Erythroblast (primary cell): ENCODE data around the gene NNT.

Source experiments
- GATA1 ChIP-seq: IDR thresholded peaks from 2 replicates; pipeline ENCODE4 v1.6.1; 2011; ENCODE audit warnings: low read depth, mild to moderate bottlenecking, control low read depth, low read length, moderate library complexity
- POLR2A ChIP-seq: IDR thresholded peaks from 2 replicates; pipeline ENCODE4 v1.6.1; 2011; ENCODE audit warnings: mild to moderate bottlenecking, low read length

DNA sequence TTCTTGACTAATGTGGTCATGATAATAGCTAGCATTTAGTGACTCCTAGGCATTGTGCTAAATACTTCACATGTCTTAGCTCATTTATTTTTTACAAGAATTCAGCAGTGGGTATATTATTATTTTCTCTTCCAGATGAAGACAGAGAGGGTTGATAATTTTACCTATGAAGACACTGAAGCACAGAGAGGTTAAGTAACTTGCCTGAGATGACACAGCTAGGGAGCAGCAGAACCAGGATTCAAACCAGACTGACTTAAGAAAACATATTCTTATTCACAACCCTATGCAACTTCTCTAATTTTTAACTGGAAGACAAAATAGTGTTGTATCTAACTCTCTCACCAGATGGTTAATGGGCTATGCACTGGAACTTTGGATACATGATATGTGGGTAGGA is 44.8 kb downstream of the NNT start:
- TF ChIP-seq POLR2A = no peak
- no peak for TF ChIP-seq GATA1
